ENCODE data around the gene FGR. TPM values are rescaled to one million over a fixed set of nuclear protein-coding genes. Genes with fewer than 3 reads are reported as not detected.

FGR gene
- total RNA-seq, 1 experiment from 2014 or later, result not detected

- no peak for DNase-seq (ENCODE audit: low read depth, low spot score)
- Histone ChIP-seq H3K4me1 (ENCODE audit: control insufficient read depth in 1 of 2, insufficient read depth in 2 of 2, low read length in 2 of 2) (peaks cover 61 to 90% of the 10 kb centered on the region in 2 experiments), H3K36me3 (ENCODE audit: control insufficient read depth in 1 of 2, insufficient read depth in 2 of 2, low read length in 2 of 2) (no peaks in the 10 kb centered on the region; a peak in 1 of 4 replicates), H3K27me3 (ENCODE audit: insufficient read depth, low read length) (no peaks in the 10 kb centered on the region), H3K9ac (ENCODE audit: low read length) (0 out of 2 replicates have a peak overlapping the region, but pooled peaks have one; percentile 64), H3K4me2 (ENCODE audit: low read length) (peak overlapping the region; percentile 15; the same call in 1 of the 2 replicates), H3K9me3 (ENCODE audit: control insufficient read depth in 1 of 2, insufficient read depth in 1 of 2, low read depth in 1 of 2, low read length in 2 of 2) (no peaks in the 10 kb centered on the region), H3K79me2 (ENCODE audit: insufficient read depth, low read length) (peaks cover 53% of the 10 kb centered on the region; the same call in 1 of the 2 replicates), H4K20me1 (ENCODE audit: insufficient read depth) (no peaks in the 10 kb centered on the region; the same call in 1 of the 2 replicates), H3K9me2 (ENCODE audit: insufficient read depth) (no peaks in the 10 kb centered on the region), H3K4me3 (replicated peaks in 1 of 2; ENCODE audit: low read depth in 1 of 2, low read length in 2 of 2) (no peak overlapping the region), H2AFZ (ENCODE audit: low read depth, low read length, poor library complexity, severe bottlenecking) (no peak overlapping the region), H3K27ac (ENCODE audit: low read depth, low read length) (no peak overlapping the region; the same call in 1 of the 2 replicates)
- ChIA-PET CTCF (interaction anchor here (3.1 kb wide), 1 partner anchor 9 kb away, joined by 39 read pairs; no protein-coding TSS in a partner anchor), POLR2A (no interaction called here), RAD21 (ENCODE audit: low non-redundant PET in 1 of 2, low total read pairs in 2 of 2, uncharacterized antibody in 2 of 2, unreplicated experiment in 2 of 2) (no interaction called here)
- intact Hi-C loops (cut with micrococcal nuclease), result no loop called here
- no TSS peak for BruUV-seq (replicated peaks)
- no peak for TF ChIP-seq SIN3A (IDR thresholded peaks at IDR 0.05; ENCODE audit: low read depth)
- no peak for TF ChIP-seq FOSL1 (IDR thresholded peaks at IDR 0.05; ENCODE audit: low read depth)
- TF ChIP-seq TCF7L2 (IDR thresholded peaks at IDR 0.05; ENCODE audit: borderline replicate concordance, extremely low read depth, insufficient read depth, insufficient read length), result no peak
- TF ChIP-seq CBX3 (IDR thresholded peaks at IDR 0.05; ENCODE audit: low read depth), result no peak
- TF ChIP-seq SP1 (IDR thresholded peaks at IDR 0.05; ENCODE audit: low read depth), result no peak
- no peak for TF ChIP-seq SRF (IDR thresholded peaks at IDR 0.05; ENCODE audit: low read depth)
- no peak for TF ChIP-seq YY1 (IDR thresholded peaks at IDR 0.05; ENCODE audit: extremely low read depth, insufficient replicate concordance, low read depth, low read length)
- TF ChIP-seq EGR1 (IDR thresholded peaks at IDR 0.05; ENCODE audit: low read depth), result no peak
- TF ChIP-seq POLR2A (IDR thresholded peaks at IDR 0.05; ENCODE audit: borderline replicate concordance, extremely low read depth, insufficient read depth, insufficient read length), result no peak
- TF ChIP-seq ZFX (IDR thresholded peaks at IDR 0.05), result no peak
- no peak for TF ChIP-seq CTCF (IDR thresholded peaks at IDR 0.05 in 2 of 3, conservative IDR thresholded peaks at IDR 0.05 in 1 of 3; ENCODE audit: borderline replicate concordance in 1 of 3, insufficient read depth in 1 of 3, low read depth in 2 of 3, low read length in 2 of 3)
- no peak for TF ChIP-seq ATF3 (IDR thresholded peaks at IDR 0.05)
- TF ChIP-seq RAD21 (IDR thresholded peaks at IDR 0.05; ENCODE audit: low read depth), result no peak
- ATAC-seq, result no peak
These were observed 68.4 kb downstream of the FGR start for GRCh38 chr1:27566462-27567145.
